ENCODE measurements around the gene SYT1. TPM values are rescaled to one million over a fixed set of nuclear protein-coding genes. Genes with fewer than 3 reads are reported as not detected.

Gene SYT1
- total RNA-seq, 1 experiment from 2014 or later = 15.8 TPM

DNA sequence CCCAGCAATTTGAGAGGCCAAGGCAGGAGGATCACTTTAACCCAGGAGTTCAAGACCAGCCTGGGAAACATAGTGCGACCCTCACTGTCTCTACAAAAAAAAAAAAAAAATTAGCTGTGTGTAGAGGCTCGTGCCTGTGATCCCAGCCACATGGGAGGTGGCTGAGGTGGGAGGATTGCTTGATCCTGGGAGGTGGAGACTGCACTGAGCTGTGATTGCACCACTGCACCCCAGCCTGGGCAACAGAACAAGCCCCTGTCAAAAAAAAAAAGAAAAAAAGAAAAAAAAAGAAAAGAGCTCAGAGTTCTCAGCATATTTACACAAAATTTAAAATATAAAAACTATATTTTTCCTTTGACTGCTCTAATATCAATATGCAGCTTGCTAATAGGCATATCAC is 260.8 kb downstream of the SYT1 start:
- H3K18ac ChIP-seq (ENCODE audit: insufficient read length, low read depth, low read length) = no peak overlapping the region
- Mint-ChIP-seq H3K27ac (peak overlapping the region in 1 of 3 experiments; percentile 9; a peak in 1 of 7 replicates), H3K4me1 (peaks cover 0 to 4% of the 10 kb centered on the region in 2 experiments; a peak in 2 of 4 replicates), H3K4me3 (no peak overlapping the region), H3K9me3 (no peaks in the 10 kb centered on the region), H3K27me3 (ENCODE audit: low read depth) (no peaks in the 10 kb centered on the region), H3K36me3 (ENCODE audit: insufficient read depth in 1 of 3, low read depth in 3 of 3) (no peaks in the 10 kb centered on the region; a peak in 1 of 7 replicates)
- TF ChIP-seq, protein P1, sequence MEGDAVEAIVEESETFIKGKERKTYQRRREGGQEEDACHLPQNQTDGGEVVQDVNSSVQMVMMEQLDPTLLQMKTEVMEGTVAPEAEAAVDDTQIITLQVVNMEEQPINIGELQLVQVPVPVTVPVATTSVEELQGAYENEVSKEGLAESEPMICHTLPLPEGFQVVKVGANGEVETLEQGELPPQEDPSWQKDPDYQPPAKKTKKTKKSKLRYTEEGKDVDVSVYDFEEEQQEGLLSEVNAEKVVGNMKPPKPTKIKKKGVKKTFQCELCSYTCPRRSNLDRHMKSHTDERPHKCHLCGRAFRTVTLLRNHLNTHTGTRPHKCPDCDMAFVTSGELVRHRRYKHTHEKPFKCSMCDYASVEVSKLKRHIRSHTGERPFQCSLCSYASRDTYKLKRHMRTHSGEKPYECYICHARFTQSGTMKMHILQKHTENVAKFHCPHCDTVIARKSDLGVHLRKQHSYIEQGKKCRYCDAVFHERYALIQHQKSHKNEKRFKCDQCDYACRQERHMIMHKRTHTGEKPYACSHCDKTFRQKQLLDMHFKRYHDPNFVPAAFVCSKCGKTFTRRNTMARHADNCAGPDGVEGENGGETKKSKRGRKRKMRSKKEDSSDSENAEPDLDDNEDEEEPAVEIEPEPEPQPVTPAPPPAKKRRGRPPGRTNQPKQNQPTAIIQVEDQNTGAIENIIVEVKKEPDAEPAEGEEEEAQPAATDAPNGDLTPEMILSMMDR (conservative IDR thresholded peaks at IDR 0.05) = no peak
- H3K56ac ChIP-seq (ENCODE audit: insufficient read length, low read depth, low read length) = no peak overlapping the region
- no peak overlapping the region for H2BK5ac ChIP-seq (ENCODE audit: insufficient read length, low read length)
- no peak overlapping the region for H3K4ac ChIP-seq (ENCODE audit: low read depth, low read length)
- H2BK12ac ChIP-seq (ENCODE audit: insufficient read length, low read depth, low read length) = no peak overlapping the region
- H4K8ac ChIP-seq (replicated peaks; ENCODE audit: insufficient read length, low read depth, low read length) = no peak overlapping the region
- no peak overlapping the region for H4K5ac ChIP-seq (ENCODE audit: insufficient read length, low read depth, low read length)
- no peaks in the 10 kb centered on the region for H3K27me3 ChIP-seq (ENCODE audit: insufficient read depth, low read length)
- no CpG with 5 or more reads among the region's 2 CpGs for WGBS (ENCODE audit: extremely low coverage, insufficient read length, low lambda C conversion rate)
- H4K91ac ChIP-seq (ENCODE audit: insufficient read length, low read depth, low read length) = no peak overlapping the region
- H3K23me2 ChIP-seq (ENCODE audit: insufficient read length, low read depth, low read length, poor library complexity, severe bottlenecking) = no peaks in the 10 kb centered on the region
- DNase-seq = no peak
- no peak overlapping the region for H2AFZ ChIP-seq (ENCODE audit: low read length)
- no peak overlapping the region for H3K9ac ChIP-seq (ENCODE audit: extremely low read depth, insufficient read length, low read length)
- H3T11ph ChIP-seq (ENCODE audit: low read length) = no peak overlapping the region
- no peaks in the 10 kb centered on the region for H3K4me1 ChIP-seq (ENCODE audit: insufficient read depth, low read length)
- H3K79me1 ChIP-seq (ENCODE audit: insufficient read depth, low read depth, low read length, poor library complexity, severe bottlenecking) = no peaks in the 10 kb centered on the region
- H3K14ac ChIP-seq (ENCODE audit: insufficient read depth, low read length) = no peak overlapping the region
- no peak overlapping the region for H2BK15ac ChIP-seq (ENCODE audit: low read depth, low read length)
- H3K23ac ChIP-seq (ENCODE audit: insufficient read length, low read depth, low read length) = no peak overlapping the region
- H3K9me3 ChIP-seq (ENCODE audit: control insufficient read depth, low read depth, low read length) = no peaks in the 10 kb centered on the region
- H4K20me1 ChIP-seq (ENCODE audit: control insufficient read depth, insufficient read depth, insufficient read length) = no peaks in the 10 kb centered on the region
- H2AK5ac ChIP-seq (ENCODE audit: insufficient read length, low read length) = no peak overlapping the region
- H3K79me2 ChIP-seq (ENCODE audit: insufficient read depth, low read length) = no peaks in the 10 kb centered on the region
- H2BK120ac ChIP-seq (ENCODE audit: low read depth, low read length, poor library complexity, severe bottlenecking) = no peak overlapping the region
- H2BK20ac ChIP-seq (ENCODE audit: low read depth, low read length, poor library complexity, severe bottlenecking) = no peak overlapping the region
- H3K27ac ChIP-seq (ENCODE audit: insufficient read length, low read depth, low read length) = no peak overlapping the region
- no peak overlapping the region for H3K4me2 ChIP-seq (ENCODE audit: insufficient read depth, insufficient read length, low read length)

All from H9 (cell line).